Measurements from ENCODE around the gene KANSL1L. TPM values are rescaled to one million over a fixed set of nuclear protein-coding genes. Genes with fewer than 3 reads are reported as not detected.
A peak's percentile ranks its signal among the peaks of the same experiment; 100 is the strongest.

The KANSL1L gene
- polyA plus RNA-seq, 2 of the 4 experiments (the other 2 are of a cell fraction) = 1.0 to 2.7 TPM

DNA sequence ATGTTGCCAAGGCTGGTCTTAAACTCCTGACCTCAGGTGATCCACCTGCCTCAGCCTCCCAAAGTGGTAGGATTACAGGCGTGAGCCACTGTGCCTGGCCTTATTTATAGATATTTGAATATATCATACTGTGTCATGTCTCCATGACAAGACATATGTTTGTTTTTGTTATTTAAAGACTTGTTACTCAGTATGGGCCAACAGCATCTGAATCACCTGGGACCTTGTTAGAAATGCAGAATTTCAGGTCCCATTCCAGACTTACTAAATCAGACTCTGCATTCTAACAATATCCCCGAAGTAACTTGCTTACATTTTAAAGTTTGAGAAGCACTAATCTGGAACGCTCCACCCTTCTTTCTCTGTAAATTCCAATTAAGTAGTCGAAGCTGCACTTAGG, 135.5 kb downstream of the KANSL1L start:
- ATAC-seq (peak in 1 of 2 experiments; percentile 23; a peak in 2 of 6 replicates), FAIRE-seq (no peak), DNase-seq (ENCODE audit: low read depth in 1 of 2, low spot score in 1 of 2) (no peak)
- TF ChIP-seq ZSCAN20 (CRISPR knock-in tag; IDR thresholded peaks at IDR 0.05) (no peak), JUN (IDR thresholded peaks at IDR 0.05) (no peak), CHD4 (IDR thresholded peaks at IDR 0.05; ENCODE audit: borderline replicate concordance) (no peak), POLR2AphosphoS2 (conservative IDR thresholded peaks at IDR 0.05; ENCODE audit: low read length) (no peak), MAZ (IDR thresholded peaks at IDR 0.05; ENCODE audit: borderline replicate concordance, low read depth, low read length) (no peak), PHF8 (IDR thresholded peaks at IDR 0.05; ENCODE audit: borderline replicate concordance, low read depth) (no peak), RAD21 (conservative IDR thresholded peaks at IDR 0.05 in 1 of 2, IDR thresholded peaks at IDR 0.05 in 1 of 2) (no peak), ZNF302 (CRISPR knock-in tag; IDR thresholded peaks at IDR 0.05) (no peak)
- TF ChIP-seq, protein P1, sequence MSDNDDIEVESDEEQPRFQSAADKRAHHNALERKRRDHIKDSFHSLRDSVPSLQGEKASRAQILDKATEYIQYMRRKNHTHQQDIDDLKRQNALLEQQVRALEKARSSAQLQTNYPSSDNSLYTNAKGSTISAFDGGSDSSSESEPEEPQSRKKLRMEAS (IDR thresholded peaks at IDR 0.05) = no peak
- TF ChIP-seq, protein P2, sequence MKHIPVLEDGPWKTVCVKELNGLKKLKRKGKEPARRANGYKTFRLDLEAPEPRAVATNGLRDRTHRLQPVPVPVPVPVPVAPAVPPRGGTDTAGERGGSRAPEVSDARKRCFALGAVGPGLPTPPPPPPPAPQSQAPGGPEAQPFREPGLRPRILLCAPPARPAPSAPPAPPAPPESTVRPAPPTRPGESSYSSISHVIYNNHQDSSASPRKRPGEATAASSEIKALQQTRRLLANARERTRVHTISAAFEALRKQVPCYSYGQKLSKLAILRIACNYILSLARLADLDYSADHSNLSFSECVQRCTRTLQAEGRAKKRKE (CRISPR knock-in tag; IDR thresholded peaks at IDR 0.05; ENCODE audit: low read depth) = no peak
- TF ChIP-seq, protein P3, sequence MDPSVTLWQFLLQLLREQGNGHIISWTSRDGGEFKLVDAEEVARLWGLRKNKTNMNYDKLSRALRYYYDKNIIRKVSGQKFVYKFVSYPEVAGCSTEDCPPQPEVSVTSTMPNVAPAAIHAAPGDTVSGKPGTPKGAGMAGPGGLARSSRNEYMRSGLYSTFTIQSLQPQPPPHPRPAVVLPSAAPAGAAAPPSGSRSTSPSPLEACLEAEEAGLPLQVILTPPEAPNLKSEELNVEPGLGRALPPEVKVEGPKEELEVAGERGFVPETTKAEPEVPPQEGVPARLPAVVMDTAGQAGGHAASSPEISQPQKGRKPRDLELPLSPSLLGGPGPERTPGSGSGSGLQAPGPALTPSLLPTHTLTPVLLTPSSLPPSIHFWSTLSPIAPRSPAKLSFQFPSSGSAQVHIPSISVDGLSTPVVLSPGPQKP (IDR thresholded peaks at IDR 0.05; ENCODE audit: low read depth, low read length) = no peak
- ChIA-PET CTCF (no interaction called here), POLR2A (no interaction called here)
- Histone ChIP-seq H3K4me3 (no peak overlapping the region), H3K4me2 (no peak overlapping the region), H3K27ac (no peak overlapping the region), H3K9me3 (no peaks in the 10 kb centered on the region), H3K4me1 (no peaks in the 10 kb centered on the region)
- WGBS (ENCODE audit: missing lambda C conversion rate) = 83% methylated on average over 4 of the region's 4 CpGs

DNA sequence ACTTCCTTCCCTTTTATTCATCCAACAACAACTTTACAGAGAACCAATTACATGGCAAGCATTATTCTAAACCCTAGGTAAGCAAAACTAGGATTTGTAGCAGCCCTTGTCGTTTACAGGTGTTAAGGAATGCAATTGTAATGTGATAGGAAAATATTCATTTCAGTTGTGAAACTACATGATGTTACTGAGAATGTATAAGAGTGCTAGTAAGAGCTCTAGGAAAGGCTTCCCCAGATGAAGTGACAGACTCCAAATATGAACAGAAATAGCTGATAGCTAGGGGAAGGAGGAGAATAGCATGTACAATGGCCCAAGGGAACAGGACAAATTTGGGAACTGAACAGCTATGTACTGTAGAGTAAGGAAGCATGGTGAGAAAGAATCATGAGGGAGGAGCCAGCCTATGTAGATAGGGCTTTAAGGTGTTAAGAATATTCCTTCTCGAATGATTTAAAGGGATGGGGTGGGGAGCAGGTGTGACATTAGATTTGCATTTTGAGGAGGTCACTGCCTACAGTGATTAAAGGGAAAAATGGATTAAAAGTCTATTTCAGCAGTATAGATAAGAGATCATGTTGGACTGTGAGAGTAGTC, 137.0 kb downstream of the KANSL1L start:
- WGBS (ENCODE audit: missing lambda C conversion rate) = 86% methylated on average over 2 of the region's 2 CpGs
- ChIA-PET POLR2A (no interaction called here), CTCF (no interaction called here)
- FAIRE-seq (no peak), DNase-seq (ENCODE audit: low read depth in 1 of 2, low spot score in 1 of 2) (no peak), ATAC-seq (peak; percentile 39 to 55; a peak in 3 of 6 replicates)
- Histone ChIP-seq H3K4me2 (no peak overlapping the region), H3K4me3 (no peak overlapping the region), H3K4me1 (no peaks in the 10 kb centered on the region), H3K27ac (no peak overlapping the region), H3K9me3 (no peaks in the 10 kb centered on the region)
- no peak for TF ChIP-seq RNF2 (IDR thresholded peaks at IDR 0.05; ENCODE audit: borderline replicate concordance, low read depth)
- no peak for TF ChIP-seq TFCP2L1 (CRISPR knock-in tag; IDR thresholded peaks at IDR 0.05)
- no peak for TF ChIP-seq KDM5A (IDR thresholded peaks at IDR 0.05)
- no peak for TF ChIP-seq SMC3 (IDR thresholded peaks at IDR 0.05)
- TF ChIP-seq, protein P2 (CRISPR knock-in tag; IDR thresholded peaks at IDR 0.05; ENCODE audit: low read depth) = no peak
- TF ChIP-seq MAZ (IDR thresholded peaks at IDR 0.05; ENCODE audit: borderline replicate concordance, low read depth, low read length) = no peak
- TF ChIP-seq, protein P4, sequence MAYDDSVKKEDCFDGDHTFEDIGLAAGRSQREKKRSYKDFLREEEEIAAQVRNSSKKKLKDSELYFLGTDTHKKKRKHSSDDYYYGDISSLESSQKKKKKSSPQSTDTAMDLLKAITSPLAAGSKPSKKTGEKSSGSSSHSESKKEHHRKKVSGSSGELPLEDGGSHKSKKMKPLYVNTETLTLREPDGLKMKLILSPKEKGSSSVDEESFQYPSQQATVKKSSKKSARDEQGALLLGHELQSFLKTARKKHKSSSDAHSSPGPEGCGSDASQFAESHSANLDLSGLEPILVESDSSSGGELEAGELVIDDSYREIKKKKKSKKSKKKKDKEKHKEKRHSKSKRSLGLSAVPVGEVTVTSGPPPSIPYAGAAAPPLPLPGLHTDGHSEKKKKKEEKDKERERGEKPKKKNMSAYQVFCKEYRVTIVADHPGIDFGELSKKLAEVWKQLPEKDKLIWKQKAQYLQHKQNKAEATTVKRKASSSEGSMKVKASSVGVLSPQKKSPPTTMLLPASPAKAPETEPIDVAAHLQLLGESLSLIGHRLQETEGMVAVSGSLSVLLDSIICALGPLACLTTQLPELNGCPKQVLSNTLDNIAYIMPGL (CRISPR knock-in tag; IDR thresholded peaks at IDR 0.05; ENCODE audit: borderline replicate concordance) = no peak
- no peak for TF ChIP-seq HEYL (CRISPR knock-in tag; IDR thresholded peaks at IDR 0.05)
- TF ChIP-seq HOXB13 (CRISPR knock-in tag; IDR thresholded peaks at IDR 0.05; ENCODE audit: low read depth) = no peak
- no peak for TF ChIP-seq FOSB (CRISPR knock-in tag; IDR thresholded peaks at IDR 0.05)
- no peak for TF ChIP-seq FOXS1 (CRISPR knock-in tag; IDR thresholded peaks at IDR 0.05)
- TF ChIP-seq TP53 (CRISPR knock-in tag; IDR thresholded peaks at IDR 0.05) = no peak

Data from A549 (cell line).